Stimulated activated CD4-positive, alpha-beta T cell treated with anti-CD3 and anti-CD28 coated beads, TNF-alpha, amount 100 ng/mL, for 24 hours (primary cell): ENCODE data around the gene FOXD4L3.
"Not testable (repeated sequence)": the region's sequence is repeated elsewhere in the genome, so short reads cannot be mapped to it uniquely, and the experiment has no call there.

Source experiments
- DNase-seq, 3 experiments: peaks; one replicate each; pipeline ENCODE4 v3.0.0-alpha.2; 2020; ENCODE audit warnings: low read depth in 3 of 3

FOXD4L3 gene

DNA sequence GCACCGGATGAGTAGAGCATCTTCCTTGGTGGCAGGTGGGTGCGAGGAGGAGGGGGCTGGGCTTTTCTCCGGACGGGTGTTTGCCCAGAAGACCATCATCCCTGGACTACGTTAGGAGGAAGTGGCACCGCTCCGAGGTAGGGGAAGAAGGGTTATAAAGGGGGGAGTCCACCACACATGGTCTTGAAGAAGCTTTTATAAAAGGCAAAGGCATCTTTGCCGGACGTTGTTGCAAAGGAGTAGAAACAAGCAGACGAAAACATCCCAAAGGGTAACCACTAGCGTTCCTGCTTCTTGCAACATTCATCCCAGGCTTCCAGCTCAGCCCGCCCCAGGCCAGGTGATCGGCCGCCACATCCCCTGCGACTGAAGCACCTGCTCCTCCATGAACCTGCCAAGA lies at the start of gene FOXD4L3:
TSS of gene FOXD4L3 (plus strand) at position 301 of the 400 bp plus-strand sequence. CDS start at position 386, 85 bp downstream.
- not testable (repeated sequence) for DNase-seq

DNA sequence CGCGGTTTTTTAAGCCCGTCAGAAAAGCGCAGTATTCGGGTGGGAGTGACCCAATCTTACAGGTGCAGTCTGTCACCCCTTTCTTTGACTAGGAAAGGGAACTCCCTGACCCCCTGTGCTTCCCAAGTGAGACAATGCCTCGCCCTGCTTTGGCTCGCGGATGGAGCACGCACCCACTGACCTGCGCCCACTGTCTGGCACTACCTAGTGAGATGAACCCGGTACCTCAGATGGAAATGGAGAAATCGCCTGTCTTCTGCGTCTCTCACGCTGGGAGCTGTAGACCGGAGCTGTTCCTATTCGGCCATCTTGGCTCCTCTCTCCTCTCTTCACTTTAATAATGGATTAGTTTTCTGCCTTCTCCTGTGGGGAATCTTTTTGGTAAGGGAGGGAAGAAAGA lies 21.6 kb upstream of the FOXD4L3 start:
- not testable (repeated sequence) for DNase-seq

DNA sequence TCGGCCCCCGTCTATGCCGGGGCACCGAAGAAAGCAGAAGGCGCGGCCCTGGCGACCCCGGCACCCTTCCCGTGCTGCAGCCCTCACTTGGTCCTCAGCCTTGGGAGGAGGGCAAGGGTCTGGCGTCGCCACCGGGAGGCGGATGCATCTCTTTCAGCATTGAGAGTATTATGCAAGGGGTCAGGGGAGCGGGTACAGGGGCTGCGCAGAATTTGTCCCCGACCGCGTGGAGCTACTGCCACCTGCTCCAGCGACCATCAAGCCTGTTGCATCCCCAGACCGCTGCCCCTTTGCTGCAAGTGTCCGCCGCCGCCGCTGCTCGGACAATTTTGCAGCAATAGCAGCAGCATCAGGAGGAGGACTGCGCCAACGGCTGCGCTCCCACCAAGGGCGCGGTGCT lies 1.1 kb downstream of the FOXD4L3 start:
- DNase-seq = not testable (repeated sequence)

DNA sequence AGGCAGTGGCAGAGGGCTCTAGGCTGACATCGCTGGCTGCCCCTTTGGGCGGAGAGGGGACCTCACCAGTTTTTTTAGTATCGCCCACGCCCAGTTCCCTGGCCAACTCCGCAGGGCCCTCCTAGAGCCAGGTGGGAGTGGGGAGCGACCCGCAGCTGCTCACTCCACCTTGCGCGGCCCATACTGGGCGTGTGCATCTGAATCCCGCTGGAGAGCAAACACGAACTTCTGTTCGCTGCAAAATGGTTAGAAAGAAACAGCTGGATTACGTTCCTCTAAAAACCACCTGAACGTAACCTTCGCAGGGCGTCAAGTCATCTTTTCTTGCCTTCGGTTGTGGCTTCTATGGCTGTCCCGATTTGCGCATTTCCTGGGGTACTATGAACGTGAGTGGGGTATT lies 1.5 kb downstream of the FOXD4L3 start:
- DNase-seq = not testable (repeated sequence)

DNA sequence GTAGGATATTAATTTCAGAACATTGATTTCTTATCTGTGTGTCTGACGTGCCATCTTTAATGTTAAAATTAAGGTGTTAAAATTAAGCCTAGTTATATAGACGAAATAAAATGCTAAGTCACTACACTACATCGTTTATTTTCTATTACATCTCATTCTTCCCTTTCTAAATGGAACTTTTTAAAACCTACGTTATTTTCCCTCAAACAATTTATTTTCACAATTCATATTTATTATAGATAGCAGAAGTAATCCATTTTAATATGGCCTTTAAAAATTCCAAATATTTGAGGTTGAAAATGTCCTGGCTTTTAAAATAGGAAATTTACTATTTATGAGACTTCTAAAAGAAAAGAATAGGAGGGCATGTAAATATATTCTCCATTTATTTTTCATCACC lies 2.1 kb downstream of the FOXD4L3 start:
- not testable (repeated sequence) for DNase-seq

DNA sequence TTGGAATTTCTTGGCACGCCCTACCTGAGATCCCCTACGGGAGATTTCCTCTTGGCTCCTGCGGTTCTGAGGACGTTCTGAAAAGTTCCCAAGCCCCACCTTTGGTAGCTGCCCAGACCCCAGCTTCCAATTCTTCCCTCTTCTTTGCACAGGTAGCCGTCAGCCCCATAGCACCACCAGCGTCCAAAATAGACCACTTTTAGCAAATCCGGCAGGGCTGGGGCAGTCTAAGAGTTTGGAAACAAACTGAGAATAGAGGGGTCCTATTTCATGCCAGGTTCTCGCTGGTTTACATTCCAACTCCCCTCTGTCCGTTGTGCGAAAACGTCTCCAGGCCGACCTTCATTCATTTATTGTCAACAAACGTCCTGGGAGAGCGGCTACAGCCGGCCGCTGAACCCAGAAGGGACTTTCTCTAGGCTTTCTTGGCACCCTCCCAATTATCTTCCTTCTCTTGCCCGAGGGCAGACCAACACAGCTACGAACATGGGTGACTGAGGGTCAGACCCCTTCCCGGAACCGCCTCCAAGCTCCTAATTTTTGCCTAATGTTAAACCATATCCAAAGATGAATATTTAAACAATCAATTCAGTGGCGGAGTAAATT lies 3.1 kb downstream of the FOXD4L3 start:
- not testable (repeated sequence) for DNase-seq

DNA sequence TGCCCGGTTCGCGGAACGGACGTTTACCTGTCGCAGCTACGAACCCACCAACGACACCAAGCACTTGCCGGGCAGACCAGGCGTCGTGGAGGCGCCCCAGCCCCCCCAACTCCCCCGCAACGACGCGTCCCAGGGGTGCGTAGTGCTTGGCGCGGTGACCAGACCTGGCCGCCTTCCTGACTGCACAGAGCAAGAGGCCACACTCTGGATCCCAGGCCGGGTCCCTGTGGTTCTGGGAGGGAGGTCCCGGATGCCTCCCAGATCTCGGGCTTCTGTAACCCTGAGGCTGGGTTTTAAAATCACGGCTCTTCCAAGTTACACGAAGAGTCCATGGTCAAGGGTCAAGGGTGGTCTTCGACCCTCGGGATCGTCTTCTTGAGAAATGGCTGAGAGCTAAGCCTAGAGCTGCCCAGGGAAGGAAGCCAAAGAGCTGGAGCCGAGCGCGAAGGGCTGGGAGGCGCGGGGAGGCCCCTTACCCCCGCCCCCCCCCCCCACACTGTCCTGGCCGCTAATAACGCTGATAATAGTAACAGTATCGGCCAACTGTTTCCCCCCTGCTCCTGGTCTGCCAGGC lies 3.8 kb downstream of the FOXD4L3 start:
- DNase-seq = not testable (repeated sequence)

DNA sequence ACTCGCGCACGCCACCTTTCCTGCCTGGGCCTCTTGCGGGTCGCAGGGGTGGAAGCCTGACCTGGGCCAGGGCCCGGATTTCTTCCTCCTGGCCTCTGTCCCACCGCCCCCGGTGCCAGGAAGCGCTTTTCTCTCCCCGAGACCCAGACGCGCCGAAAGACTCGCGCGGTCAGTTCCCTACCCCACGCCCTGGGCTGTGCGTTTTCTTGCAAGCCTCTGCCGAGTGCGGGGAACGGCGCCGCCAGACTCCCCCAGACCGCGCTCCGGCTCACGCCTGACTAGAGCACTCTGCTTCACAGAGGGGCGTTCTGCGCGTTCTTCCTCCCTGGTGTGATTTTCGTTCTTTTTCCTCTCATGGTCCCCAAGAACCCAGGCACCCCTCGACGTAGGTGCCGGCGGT lies 4.5 kb downstream of the FOXD4L3 start:
- DNase-seq = not testable (repeated sequence)

DNA sequence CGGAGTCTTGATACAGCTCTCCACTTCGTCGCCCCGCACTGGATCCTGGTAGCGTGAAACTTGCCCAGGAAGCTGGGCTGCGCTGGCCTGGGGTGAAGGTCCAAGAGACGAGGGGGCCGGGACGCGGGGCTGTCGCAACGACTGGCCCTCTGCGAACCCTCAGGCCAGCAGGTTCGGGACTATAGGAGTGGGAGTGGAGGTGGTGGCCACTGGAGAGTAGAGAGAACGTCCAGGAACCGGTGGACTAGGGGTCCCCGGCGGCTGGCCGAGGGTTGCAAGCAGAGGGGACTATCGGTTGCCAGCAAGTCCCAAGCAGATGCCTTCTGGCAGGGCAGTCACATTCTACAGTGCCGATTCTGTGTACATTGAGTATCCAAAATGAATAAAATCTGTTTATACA lies 5.0 kb downstream of the FOXD4L3 start:
- not testable (repeated sequence) for DNase-seq

DNA sequence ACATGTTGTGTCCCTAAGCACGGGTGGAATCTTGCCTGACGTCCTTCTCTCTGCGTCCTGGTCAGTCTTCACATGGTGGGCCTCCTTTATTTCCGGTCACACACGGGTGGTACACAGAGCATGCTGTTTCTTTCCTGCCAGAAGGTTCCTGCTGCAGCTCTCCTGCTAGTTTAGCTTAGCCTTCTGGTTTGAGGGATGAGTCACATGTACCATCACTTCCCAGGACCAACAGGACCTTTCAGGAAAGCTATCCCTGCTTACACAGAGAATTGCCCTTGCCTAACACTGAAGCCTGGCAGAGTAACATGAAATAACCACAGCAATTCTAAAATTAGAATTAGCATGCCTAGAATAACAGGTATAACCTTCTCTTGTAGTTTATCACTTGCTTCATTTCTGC lies 8.5 kb downstream of the FOXD4L3 start:
- not testable (repeated sequence) for DNase-seq

DNA sequence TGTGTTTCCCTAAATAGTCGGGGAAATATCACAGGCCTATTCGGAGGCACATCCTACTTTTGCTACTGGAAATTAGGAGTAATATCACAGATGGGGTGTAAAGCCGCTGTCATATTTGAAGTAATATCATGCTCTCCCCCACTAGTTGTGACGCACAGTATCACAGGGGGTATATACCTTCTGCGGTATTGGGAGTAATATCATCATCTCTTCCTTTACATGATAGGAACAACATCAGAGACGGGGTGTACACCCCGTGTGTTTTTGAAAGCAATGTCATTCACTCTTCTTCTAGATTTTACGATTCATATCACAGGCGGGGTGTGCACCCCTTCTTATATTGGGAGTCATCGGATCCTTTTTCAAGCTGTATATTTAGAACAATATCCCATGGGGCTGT lies 15.5 kb downstream of the FOXD4L3 start:
- DNase-seq = not testable (repeated sequence)

DNA sequence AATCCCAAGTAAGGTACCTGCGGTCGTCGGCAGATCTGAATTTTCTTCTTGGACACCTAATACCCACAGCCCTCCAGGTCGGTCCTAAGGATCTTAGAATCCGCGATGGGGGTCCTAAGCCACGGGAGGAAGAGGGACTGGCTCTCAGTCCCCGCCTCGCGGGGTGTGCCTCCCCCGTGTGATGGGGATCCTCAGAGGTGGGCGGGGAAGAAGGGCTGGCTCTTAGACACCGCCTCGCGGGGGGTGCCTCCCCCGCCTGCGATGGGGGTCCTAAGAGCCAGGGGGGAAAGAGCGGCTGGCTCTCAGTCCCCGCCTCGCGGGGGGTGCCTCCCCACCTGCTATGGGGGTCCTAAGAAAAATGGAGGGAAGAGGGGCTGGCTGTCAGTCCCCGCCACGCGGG lies 21.1 kb downstream of the FOXD4L3 start:
- DNase-seq = not testable (repeated sequence)

DNA sequence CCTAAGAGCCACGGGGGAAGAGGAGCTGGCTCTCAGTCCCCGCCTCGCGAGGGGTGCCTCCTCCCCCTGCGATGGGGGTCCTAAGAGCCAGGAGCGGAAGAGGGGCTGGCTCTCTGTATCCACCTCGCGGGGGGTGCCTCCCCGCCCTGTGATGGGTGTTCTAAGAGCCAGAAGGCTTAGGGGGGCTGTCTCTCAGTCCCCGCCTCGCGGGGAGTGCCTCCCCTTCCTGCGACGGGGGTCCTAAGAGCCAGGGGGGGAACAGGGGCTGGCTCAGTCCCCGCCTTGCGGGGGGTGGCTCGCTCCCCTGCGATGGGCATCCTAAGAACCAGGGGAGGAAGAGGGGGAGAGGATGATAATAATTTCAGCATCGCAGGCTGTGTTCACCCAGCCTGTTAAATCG lies 21.9 kb downstream of the FOXD4L3 start:
- DNase-seq = not testable (repeated sequence)

DNA sequence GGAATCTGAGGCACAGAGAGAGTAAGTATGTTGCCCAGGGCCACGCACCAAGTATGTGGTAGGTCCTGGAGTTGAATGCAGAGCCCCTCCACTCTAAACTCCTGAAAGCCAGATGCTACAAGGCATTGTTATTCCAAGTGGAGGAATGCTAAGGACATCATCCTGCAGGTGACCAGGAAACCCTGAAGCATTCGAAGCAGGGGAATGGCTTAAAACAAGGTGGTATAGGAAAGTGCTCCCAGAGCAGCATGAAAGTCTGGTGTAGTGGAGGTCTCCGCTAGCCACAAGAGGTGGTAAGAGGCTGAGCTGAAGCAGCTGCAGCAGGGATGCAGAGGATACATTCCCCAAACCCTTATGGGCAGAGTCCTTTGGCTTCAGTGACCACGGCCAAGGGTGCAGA lies 26.4 kb downstream of the FOXD4L3 start:
- not testable (repeated sequence) for DNase-seq

DNA sequence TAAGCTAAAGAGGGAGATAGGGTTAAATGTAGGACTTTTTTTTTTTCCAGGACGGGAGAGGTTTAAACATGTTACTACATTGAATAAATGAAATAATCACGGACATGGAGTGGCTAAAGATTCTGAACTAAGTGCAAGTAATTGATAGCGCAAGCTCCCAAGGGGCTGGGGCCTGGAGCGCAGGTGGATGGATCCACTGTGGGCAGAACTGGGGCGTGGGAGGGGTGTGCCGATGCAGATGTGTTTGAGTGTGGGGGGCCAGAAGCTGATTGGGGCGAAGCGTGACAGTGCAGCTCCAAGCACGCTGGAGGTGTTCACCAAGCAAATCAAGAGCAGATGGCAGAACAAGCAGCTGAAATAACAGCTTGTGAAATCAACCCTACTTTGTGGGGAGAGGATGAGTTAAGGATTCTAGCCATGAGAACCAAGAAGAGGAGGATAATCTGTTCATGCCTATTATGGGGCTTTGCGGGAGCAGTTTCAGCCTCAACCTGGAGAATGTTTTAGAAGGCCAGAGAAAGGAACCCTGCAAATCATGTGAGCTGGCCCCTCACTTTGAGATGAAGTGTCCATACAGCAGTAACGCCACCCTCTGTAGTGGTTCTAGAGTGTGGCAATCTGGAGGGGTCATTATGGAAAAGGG lies 28.0 kb downstream of the FOXD4L3 start:
- not testable (repeated sequence) for DNase-seq

DNA sequence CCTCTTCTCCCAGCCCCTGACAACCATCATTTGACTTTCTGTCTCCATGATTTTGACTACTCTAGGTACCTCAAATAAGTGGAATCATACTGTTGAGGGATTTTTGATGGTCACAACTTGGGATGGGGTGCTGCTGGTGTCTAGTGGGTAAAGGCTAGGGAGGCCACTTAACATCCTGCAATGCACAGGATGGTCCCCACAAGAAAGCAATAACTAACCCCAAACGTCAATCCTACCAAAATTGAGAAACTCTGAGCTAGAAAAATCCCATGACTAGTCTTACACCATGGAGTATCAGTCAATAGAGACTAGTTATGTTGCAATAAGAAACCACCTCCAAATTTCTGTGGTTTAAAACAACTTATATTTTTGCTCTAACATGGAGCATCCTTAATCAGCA lies 29.5 kb downstream of the FOXD4L3 start:
- not testable (repeated sequence) for DNase-seq

DNA sequence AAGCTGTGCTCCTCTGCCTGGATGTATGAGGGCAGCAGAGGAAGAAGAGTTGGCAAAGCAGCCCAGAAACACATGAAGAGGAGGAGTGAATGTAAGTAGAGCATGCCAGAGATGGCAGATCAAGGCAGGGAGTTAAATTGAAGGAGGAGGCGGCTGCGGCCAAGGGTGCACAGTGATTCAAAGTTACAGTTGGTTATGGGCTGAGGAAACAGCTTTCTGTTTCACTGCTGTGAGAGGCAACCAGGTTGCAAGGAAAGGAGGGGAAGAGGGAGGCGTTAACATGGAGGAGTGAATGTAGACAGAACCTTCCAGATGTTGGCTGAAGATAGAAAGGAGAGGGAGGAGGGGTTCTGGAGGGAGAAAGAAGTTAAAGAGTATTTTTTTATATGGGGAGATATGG lies 33.3 kb downstream of the FOXD4L3 start:
- DNase-seq = not testable (repeated sequence)

DNA sequence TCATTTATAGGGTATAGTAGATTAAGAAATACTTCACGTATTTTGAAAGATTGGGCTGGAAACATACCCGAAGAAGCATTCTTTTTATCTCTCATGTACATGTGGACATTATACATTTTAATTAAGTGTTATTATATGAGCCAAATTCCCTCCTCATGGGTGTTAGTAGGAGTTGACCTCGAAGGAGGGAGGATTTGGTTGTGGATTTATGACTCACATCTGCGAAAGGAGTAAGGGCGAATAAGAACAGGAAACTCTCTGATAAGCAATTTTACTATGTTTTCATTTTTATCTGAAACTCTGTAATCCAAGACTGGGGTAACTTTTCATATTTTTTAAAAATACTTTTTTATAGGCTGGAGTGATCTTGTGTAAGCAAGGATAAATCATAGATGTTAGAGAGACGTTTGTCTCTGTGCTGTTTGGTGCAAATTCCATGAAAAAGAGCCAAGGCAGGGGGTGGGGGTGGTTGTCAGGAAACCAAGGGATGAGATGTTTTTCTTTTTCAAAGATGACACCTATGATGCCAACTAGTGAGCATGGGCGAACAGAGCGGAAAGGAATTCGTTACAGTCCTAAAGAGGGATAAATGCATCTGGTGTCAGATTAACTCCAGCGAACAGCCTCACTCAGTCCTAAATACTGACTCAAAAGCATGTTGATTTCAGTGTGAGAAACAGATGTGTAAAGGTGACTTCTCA lies 34.1 kb downstream of the FOXD4L3 start:
- DNase-seq = not testable (repeated sequence)

DNA sequence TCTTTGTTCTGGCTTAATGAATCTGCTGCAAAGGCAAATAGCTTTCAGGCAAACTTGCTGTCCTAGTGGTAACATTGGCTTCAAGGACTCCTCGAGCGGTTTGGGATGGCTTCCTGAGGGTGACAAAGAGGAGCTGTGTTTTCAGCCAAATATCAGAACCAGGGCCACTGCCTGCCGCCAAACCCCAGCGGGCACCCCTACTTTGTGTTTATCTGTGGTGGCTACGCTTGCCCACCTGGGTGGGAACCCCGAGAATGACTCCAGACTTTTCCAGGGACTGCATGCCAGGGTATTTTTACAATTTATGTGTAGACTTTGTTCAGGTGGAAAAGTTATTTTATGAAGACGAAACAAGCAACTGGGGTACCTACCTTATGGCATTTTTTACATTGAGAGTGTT lies 35.3 kb downstream of the FOXD4L3 start:
- not testable (repeated sequence) for DNase-seq

DNA sequence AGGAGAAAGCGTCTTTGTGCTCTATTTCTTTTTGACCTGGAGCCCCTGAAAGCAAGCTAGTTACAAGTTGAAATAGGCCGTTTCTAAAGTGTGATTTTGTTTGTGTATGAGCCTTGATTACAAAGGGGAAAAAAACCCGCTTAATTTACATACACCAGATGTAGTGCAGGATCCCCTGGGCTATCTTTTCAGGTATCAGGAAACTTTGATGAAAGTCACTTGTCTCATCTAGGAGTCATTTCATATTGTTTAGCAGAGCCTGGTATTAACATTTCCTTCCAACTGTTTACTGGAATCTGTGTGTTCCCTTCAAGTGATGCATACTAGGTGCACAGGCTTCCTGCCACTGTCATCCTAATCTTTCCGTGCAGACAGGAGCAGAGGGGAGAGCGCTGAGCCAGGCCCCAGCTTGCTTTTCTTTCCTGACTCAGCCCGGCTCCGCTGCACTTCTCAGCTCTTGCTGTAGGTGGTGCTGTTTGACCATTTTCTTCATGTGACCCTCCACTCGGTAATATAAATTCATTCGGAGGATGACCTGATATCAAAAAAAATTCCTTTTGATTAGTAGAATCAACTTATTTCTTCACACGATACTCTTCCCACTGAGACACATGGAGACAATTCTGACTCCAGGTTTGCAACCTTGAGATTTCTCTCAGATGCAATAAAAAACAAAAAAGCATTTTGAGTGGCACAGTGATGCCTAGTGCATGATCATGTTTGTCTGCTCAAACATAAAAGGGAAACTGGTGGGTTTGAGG lies 39.8 kb downstream of the FOXD4L3 start:
- DNase-seq = not testable (repeated sequence)

DNA sequence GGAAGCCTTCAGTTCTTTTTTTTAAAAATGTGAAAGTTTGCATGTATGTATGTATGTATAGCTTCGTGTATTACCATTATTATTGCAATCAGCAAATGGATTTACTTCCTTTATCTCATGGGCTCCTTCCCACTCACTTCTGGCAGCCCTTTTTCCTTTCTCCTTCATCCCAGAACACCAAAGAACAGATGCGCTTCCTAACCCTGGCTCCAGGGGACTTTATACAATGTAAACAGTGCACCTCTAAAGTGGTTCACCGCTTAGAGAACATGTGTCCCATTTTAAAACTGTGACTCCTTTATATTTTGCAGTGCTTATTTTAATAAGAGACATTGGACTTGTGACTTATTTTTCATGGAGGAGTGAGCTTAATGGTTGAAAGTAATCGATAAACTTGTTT lies 40.6 kb downstream of the FOXD4L3 start:
- DNase-seq = not testable (repeated sequence)

DNA sequence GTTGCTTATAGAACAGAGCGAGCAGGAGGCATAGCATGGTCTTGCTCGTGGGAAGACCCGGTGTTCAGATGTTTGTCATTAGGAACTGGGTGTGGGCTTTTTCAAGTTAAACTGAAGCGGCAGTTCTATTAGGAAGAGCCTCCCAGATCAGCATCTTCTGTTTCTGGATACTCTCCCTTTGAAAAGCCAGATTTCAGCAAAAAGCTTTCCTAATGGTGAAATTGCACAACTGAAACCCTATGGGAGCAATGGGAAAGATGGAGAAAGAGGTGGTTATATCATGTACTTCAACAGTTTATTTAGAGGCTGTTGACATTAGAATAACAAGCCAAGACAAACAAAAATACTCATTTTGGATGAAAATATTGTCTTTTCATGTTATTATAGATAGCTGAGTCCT lies 41.3 kb downstream of the FOXD4L3 start:
- DNase-seq = not testable (repeated sequence)
